DND-41 (cell line): ENCODE measurements around the gene DCPS.

Experiments
- ATAC-seq: fragments of 200-7000 bp; cut with Tn5 transposase; 3 replicates; pipeline ENCODE4 v1.9.1; 2021; ENCODE audit warnings: low read depth; ENCODE audit not compliant: insufficient read depth
- DNase-seq: peaks from one replicate; pipeline ENCODE4 v3.0.0-alpha.2; 2020
- H2AFZ ChIP-seq: 2 replicates; pipeline ENCODE4 v1.6.0; 2012; ENCODE audit warnings: low read depth, low read length
- H3K27ac ChIP-seq: 2 replicates; pipeline ENCODE4 v1.5.1; 2012; ENCODE audit warnings: low read length, inconsistent platforms
- H3K27me3 ChIP-seq: fragments of 200-600 bp; sonication (generic); 2 replicates; pipeline ENCODE4 v1.6.0; 2012; ENCODE audit warnings: low read length, mild to moderate bottlenecking, inconsistent platforms; ENCODE audit not compliant: insufficient read depth, poor library complexity
- H3K36me3 ChIP-seq: 2 replicates; pipeline ENCODE4 v1.5.1; 2012; ENCODE audit warnings: low read length, inconsistent platforms; ENCODE audit not compliant: insufficient read depth
- H3K4me1 ChIP-seq: 2 replicates; pipeline ENCODE4 v1.5.1; 2012; ENCODE audit warnings: mild to moderate bottlenecking, low read length; ENCODE audit not compliant: insufficient read depth
- H3K4me2 ChIP-seq: 2 replicates; pipeline ENCODE4 v1.6.0; 2012; ENCODE audit warnings: mild to moderate bottlenecking, moderate library complexity, low read length, inconsistent platforms; ENCODE audit not compliant: insufficient read depth
- H3K4me3 ChIP-seq, 2 experiments: fragments of 200-600 bp in 1 of 2; shearing (Covaris generic) in 1 of 2; 2 replicates each; pipeline ENCODE4 v1.5.1; 2012 to 2016; ENCODE audit warnings: inconsistent platforms in 2 of 2, low read length in 2 of 2, mild to moderate bottlenecking in 2 of 2, low read depth in 1 of 2, moderate library complexity in 1 of 2
- H3K79me2 ChIP-seq: 2 replicates; pipeline ENCODE4 v1.6.0; 2012; ENCODE audit warnings: low read length, inconsistent platforms; ENCODE audit not compliant: insufficient read depth
- H3K9ac ChIP-seq: 2 replicates; pipeline ENCODE4 v1.6.0; 2012; ENCODE audit warnings: low read depth, mild to moderate bottlenecking, inconsistent platforms, low read length, moderate library complexity
- H3K9me3 ChIP-seq: 2 replicates; pipeline ENCODE4 v1.5.1; 2012; ENCODE audit warnings: low read length, moderate library complexity, mild to moderate bottlenecking, inconsistent platforms; ENCODE audit not compliant: insufficient read depth, severe bottlenecking
- H4K20me1 ChIP-seq: 2 replicates; pipeline ENCODE4 v1.6.0; 2012; ENCODE audit warnings: low read length; ENCODE audit not compliant: insufficient read depth
- CTCF ChIP-seq: IDR thresholded peaks from 2 replicates; pipeline ENCODE4 v1.5.1; 2012; ENCODE audit warnings: borderline replicate concordance, low read length, moderate library complexity, mild to moderate bottlenecking; ENCODE audit not compliant: poor library complexity, severe bottlenecking; ENCODE audit errors: extremely low read depth
- EZH2 ChIP-seq: IDR thresholded peaks from 3 replicates; pipeline ENCODE4 v1.6.1; 2012; ENCODE audit warnings: borderline replicate concordance, low read depth, mild to moderate bottlenecking, moderate library complexity, low read length, inconsistent platforms; ENCODE audit not compliant: severe bottlenecking

The DCPS gene

GRCh38 chr11:126311401-126312291 is 7.8 kb downstream of the DCPS start:
- DNase-seq, result no peak
- H3K4me3 ChIP-seq, result no peak overlapping the region
- H3K79me2 ChIP-seq, result peaks cover 9% of the 10 kb centered on the region
- H4K20me1 ChIP-seq, result no peaks in the 10 kb centered on the region
- no peak for TF ChIP-seq EZH2
- no peak for TF ChIP-seq CTCF
- H3K4me1 ChIP-seq, result peaks cover 11% of the 10 kb centered on the region
- H3K36me3 ChIP-seq, result peaks cover 30% of the 10 kb centered on the region
- H2AFZ ChIP-seq, result no peak overlapping the region
- no peak for ATAC-seq
- peak overlapping the region; percentile 51; the same call in 1 of the 2 replicates for H3K27ac ChIP-seq
- H3K9me3 ChIP-seq, result no peaks in the 10 kb centered on the region
- no peaks in the 10 kb centered on the region for H3K27me3 ChIP-seq
- no peak overlapping the region for H3K9ac ChIP-seq
- H3K4me2 ChIP-seq, result no peak overlapping the region

GRCh38 chr11:126312961-126313360 is 9.1 kb downstream of the DCPS start:
- H3K36me3 ChIP-seq, result peaks cover 27% of the 10 kb centered on the region
- H3K4me2 ChIP-seq, result no peak overlapping the region
- H2AFZ ChIP-seq, result no peak overlapping the region
- H3K79me2 ChIP-seq, result peaks cover 9% of the 10 kb centered on the region
- no peak overlapping the region for H3K9ac ChIP-seq
- no peaks in the 10 kb centered on the region for H4K20me1 ChIP-seq
- H3K27me3 ChIP-seq, result no peaks in the 10 kb centered on the region
- no peak for TF ChIP-seq EZH2
- H3K4me1 ChIP-seq, result peaks cover 17% of the 10 kb centered on the region
- H3K4me3 ChIP-seq, result no peak overlapping the region
- ATAC-seq (no peak), DNase-seq (no peak)
- no peaks in the 10 kb centered on the region for H3K9me3 ChIP-seq
- no peak overlapping the region for H3K27ac ChIP-seq

GRCh38 chr11:126313826-126314225 is 10.0 kb downstream of the DCPS start:
- Histone ChIP-seq H3K27me3 (no peaks in the 10 kb centered on the region), H3K27ac (peak overlapping the region; percentile 10; the same call in 1 of the 2 replicates), H3K4me1 (peaks cover 26% of the 10 kb centered on the region), H3K9me3 (no peaks in the 10 kb centered on the region), H3K36me3 (peaks cover 24% of the 10 kb centered on the region), H3K9ac (no peak overlapping the region), H4K20me1 (no peaks in the 10 kb centered on the region), H3K79me2 (peaks cover 9% of the 10 kb centered on the region), H3K4me2 (no peak overlapping the region), H2AFZ (no peak overlapping the region), H3K4me3 (no peak overlapping the region)
- ATAC-seq (no peak), DNase-seq (no peak)
- TF ChIP-seq CTCF, result no peak
- TF ChIP-seq EZH2, result no peak

- DNase-seq, result no peak
- peaks cover 44% of the 10 kb centered on the region for H3K4me1 ChIP-seq
- no peak for TF ChIP-seq EZH2
- TF ChIP-seq CTCF, result no peak
- H3K9me3 ChIP-seq, result no peaks in the 10 kb centered on the region
- H3K4me3 ChIP-seq, result peak overlapping the region in 1 of 2 experiments; percentile 51; a peak in 2 of 4 replicates
- peaks cover 21% of the 10 kb centered on the region for H3K79me2 ChIP-seq
- peak overlapping the region; percentile 72 for H2AFZ ChIP-seq
- H3K36me3 ChIP-seq, result peaks cover 3% of the 10 kb centered on the region; the same call in 1 of the 2 replicates
- H3K27ac ChIP-seq, result peak overlapping the region; percentile 95
- no peak for ATAC-seq
- peak overlapping the region; percentile 85 for H3K4me2 ChIP-seq
- peak overlapping the region; percentile 67 for H3K9ac ChIP-seq
- no peaks in the 10 kb centered on the region for H4K20me1 ChIP-seq
- H3K27me3 ChIP-seq, result no peaks in the 10 kb centered on the region
Observed at GRCh38 chr11:126317432-126317755, 13.5 kb downstream of the DCPS start.
